A673 (cell line): ENCODE data around the gene PIM2. TPM values are rescaled to one million over a fixed set of nuclear protein-coding genes. Genes with fewer than 3 reads are reported as not detected.

Experiments
- BruUV-seq: library from RNA; stranded (reverse); fragments of 400-500 nt; replicated peaks from 2 replicates; lab custom pipeline; 2021; lab: Mats Ljungman, UMichigan
- CTCF ChIA-PET: fragments of 300-600 bp; sonication (Branson Sonifier 250); formaldehyde crosslinking; loops from one replicate; lab custom pipeline; 2022; ENCODE audit warnings: antibody characterized with exemption; lab: Charles Lee
- POLR2A ChIA-PET: fragments of 300-600 bp; sonication (Branson Sonifier 250); formaldehyde crosslinking; loops from one replicate; lab custom pipeline; 2022; ENCODE audit warnings: antibody characterized with exemption; ENCODE audit not compliant: low non-redundant PET; lab: Charles Lee
- DNase-seq: peaks from one replicate; pipeline ENCODE4 v3.0.0-alpha.2; 2015; ENCODE audit warnings: low spot score
- H3K27ac ChIP-seq: fragments of 200-600 bp; sonication (generic); 2 replicates; pipeline ENCODE4 v1.5.1; 2016; ENCODE audit warnings: mixed run types, low read depth, mild to moderate bottlenecking, mixed read lengths, antibody characterized with exemption, low read length; ENCODE audit not compliant: poor library complexity, severe bottlenecking
- H3K27me3 ChIP-seq: fragments of 200-600 bp; sonication (generic); replicated peaks from 2 replicates; pipeline ENCODE4 v1.6.1; 2017; ENCODE audit warnings: mixed run types, low read depth, mild to moderate bottlenecking, mixed read lengths, antibody characterized with exemption, low read length; ENCODE audit not compliant: insufficient read depth, poor library complexity
- H3K36me3 ChIP-seq: fragments of 200-600 bp; sonication (generic); 2 replicates; pipeline ENCODE4 v1.6.1; 2016; ENCODE audit warnings: mixed run types, mild to moderate bottlenecking, mixed read lengths, antibody characterized with exemption, low read length; ENCODE audit not compliant: insufficient read depth, poor library complexity, severe bottlenecking
- H3K4me1 ChIP-seq: fragments of 200-600 bp; sonication (generic); 2 replicates; pipeline ENCODE4 v1.6.1; 2017; ENCODE audit warnings: mixed run types, mild to moderate bottlenecking, mixed read lengths, antibody characterized with exemption, low read length; ENCODE audit not compliant: insufficient read depth, poor library complexity, severe bottlenecking
- H3K4me3 ChIP-seq: fragments of 200-600 bp; sonication (generic); 2 replicates; pipeline ENCODE4 v1.5.1; 2016; ENCODE audit warnings: low read depth, mixed run types, mild to moderate bottlenecking, mixed read lengths, low read length; ENCODE audit not compliant: poor library complexity, severe bottlenecking
- H3K9me3 ChIP-seq: fragments of 200-600 bp; sonication (generic); 2 replicates; pipeline ENCODE4 v1.6.1; 2016; ENCODE audit warnings: mixed run types, low read depth, mild to moderate bottlenecking, mixed read lengths, antibody characterized with exemption, low read length; ENCODE audit not compliant: poor library complexity, severe bottlenecking
- CTCF ChIP-seq: fragments of 300-800, 200-600 bp; sonication (generic); conservative IDR thresholded peaks from 2 replicates; pipeline ENCODE4 v1.5.1; 2017; ENCODE audit warnings: low read depth, mild to moderate bottlenecking, antibody characterized with exemption, low read length, moderate library complexity, mixed read lengths
- EZH2 ChIP-seq: fragments of 200-600 bp; sonication (generic); IDR thresholded peaks from 2 replicates; pipeline ENCODE4 v1.6.1; 2017; ENCODE audit warnings: borderline replicate concordance, low read depth, mild to moderate bottlenecking, mixed read lengths, antibody characterized with exemption, low read length; ENCODE audit not compliant: poor library complexity, severe bottlenecking
- intact Hi-C: fragments of 100-400 bp; cut with micrococcal nuclease; formaldehyde crosslinking; loops from one replicate; pipeline ENCODE4 v1.10.0; 2022; ENCODE audit not compliant: unreplicated experiment
- total RNA-seq: library from RNA; stranded (reverse); gene quantifications from 2 replicates; pipeline ENCODE4 v1.2.3, GENCODE V29; 2021

PIM2 gene
- total RNA-seq, 1 experiment from 2014 or later, result 19.9 TPM

- intact Hi-C loops, result loop anchor here (10.0 kb wide), 1 partner anchor 138 kb away; the partner anchor contains the start of gene HDAC6
- Histone ChIP-seq H3K9me3 (no peaks in the 10 kb centered on the region), H3K4me3 (no peak overlapping the region), H3K4me1 (no peaks in the 10 kb centered on the region), H3K36me3 (no peaks in the 10 kb centered on the region), H3K27me3 (no peaks in the 10 kb centered on the region), H3K27ac (no peak overlapping the region)
- no peak for TF ChIP-seq EZH2
- TF ChIP-seq CTCF, result no peak
- ChIA-PET CTCF (no interaction called here), POLR2A (no interaction called here)
- BruUV-seq, result no TSS peak
- DNase-seq, result no peak
Observed at GRCh38 chrX:48942895-48943294, 24.1 kb upstream of the PIM2 start.

GRCh38 chrX:48940404-48940955 is 21.7 kb upstream of the PIM2 start:
- Histone ChIP-seq H3K9me3 (no peaks in the 10 kb centered on the region), H3K27me3 (no peaks in the 10 kb centered on the region), H3K27ac (no peak overlapping the region), H3K36me3 (no peaks in the 10 kb centered on the region), H3K4me3 (no peak overlapping the region), H3K4me1 (no peaks in the 10 kb centered on the region)
- intact Hi-C loops, result loop anchor here (10.0 kb wide), 1 partner anchor 136 kb away; the partner anchor contains the start of gene HDAC6
- TF ChIP-seq CTCF (no peak), EZH2 (no peak)
- no TSS peak for BruUV-seq
- POLR2A ChIA-PET, result no interaction called here
- CTCF ChIA-PET, result no interaction called here
- no peak for DNase-seq

- DNase-seq, result no peak
- Histone ChIP-seq H3K36me3 (peaks cover 3% of the 10 kb centered on the region), H3K4me3 (no peak overlapping the region), H3K27me3 (no peaks in the 10 kb centered on the region), H3K27ac (no peak overlapping the region), H3K9me3 (no peaks in the 10 kb centered on the region), H3K4me1 (no peaks in the 10 kb centered on the region)
- intact Hi-C loops, result loop anchor here (10.0 kb wide), 1 partner anchor 135 kb away; the partner anchor contains the start of gene HDAC6
- ChIA-PET CTCF (no interaction called here), POLR2A (no interaction called here)
- TF ChIP-seq EZH2 (no peak), CTCF (no peak)
- BruUV-seq, result no TSS peak
Observed at GRCh38 chrX:48939524-48940228, 20.9 kb upstream of the PIM2 start.
